GM18873 (cell line): ENCODE data around the gene FBXL5.
"Not testable (repeated sequence)": the region's sequence is repeated elsewhere in the genome, so short reads cannot be mapped to it uniquely, and the experiment has no call there.

Experiments used
- ATAC-seq: cut with Tn5 transposase; IDR thresholded peaks from one replicate; pipeline ENCODE4 v1.9.1; 2021; ENCODE audit warnings: mild to moderate bottlenecking, moderate library complexity, moderate number of reproducible peaks; ENCODE audit not compliant: unreplicated experiment, low FRiP score

The FBXL5 gene

GRCh38 chr4:15652191-15652590 lies 3.0 kb downstream of the FBXL5 start:
- no peak for ATAC-seq

- ATAC-seq = no peak
These were observed 3.5 kb downstream of the FBXL5 start for GRCh38 chr4:15651676-15652075.

- peak; percentile 47 for ATAC-seq
These were observed 5.1 kb downstream of the FBXL5 start for GRCh38 chr4:15649914-15650545.

- no peak for ATAC-seq
These were observed 6.6 kb downstream of the FBXL5 start for GRCh38 chr4:15648600-15648999.

- ATAC-seq = no peak
These were observed 16.7 kb downstream of the FBXL5 start for GRCh38 chr4:15638418-15638817.

GRCh38 chr4:15636818-15637217 lies 18.3 kb downstream of the FBXL5 start:
- no peak for ATAC-seq

GRCh38 chr4:15617407-15617806 lies 37.8 kb downstream of the FBXL5 start:
- not testable (repeated sequence) for ATAC-seq

- ATAC-seq = not testable (repeated sequence)
These were observed 40.3 kb downstream of the FBXL5 start for GRCh38 chr4:15614891-15615290.

GRCh38 chr4:15612136-15612535 lies 43.0 kb downstream of the FBXL5 start:
- no peak for ATAC-seq

GRCh38 chr4:15610855-15611254 lies 44.3 kb downstream of the FBXL5 start:
- no peak for ATAC-seq

- no peak for ATAC-seq
These were observed 49.6 kb downstream of the FBXL5 start for GRCh38 chr4:15605537-15605936.

GRCh38 chr4:15601862-15602261 lies 53.3 kb downstream of the FBXL5 start:
- ATAC-seq = no peak

GRCh38 chr4:15600176-15600575 lies 55.0 kb downstream of the FBXL5 start:
- no peak for ATAC-seq

- no peak for ATAC-seq
These were observed 56.5 kb downstream of the FBXL5 start for GRCh38 chr4:15598644-15599043.

GRCh38 chr4:15592799-15593198 lies 62.4 kb downstream of the FBXL5 start:
- no peak for ATAC-seq

GRCh38 chr4:15587649-15588048 lies 67.5 kb downstream of the FBXL5 start:
- ATAC-seq = no peak

- ATAC-seq = no peak
These were observed 69.1 kb downstream of the FBXL5 start for GRCh38 chr4:15586066-15586465.

GRCh38 chr4:15585331-15585730 lies 69.8 kb downstream of the FBXL5 start:
- ATAC-seq = no peak

- no peak for ATAC-seq
These were observed 70.4 kb downstream of the FBXL5 start for GRCh38 chr4:15584785-15585184.

- ATAC-seq = no peak
These were observed 77.6 kb downstream of the FBXL5 start for GRCh38 chr4:15577508-15577907.

- no peak for ATAC-seq
These were observed 79.2 kb downstream of the FBXL5 start for GRCh38 chr4:15575966-15576365.

GRCh38 chr4:15569746-15570145 lies 85.4 kb downstream of the FBXL5 start:
- no peak for ATAC-seq

- ATAC-seq = no peak
These were observed 86.3 kb downstream of the FBXL5 start for GRCh38 chr4:15568821-15569220.
